ENCODE results near the gene NME7. TPM values are rescaled to one million over a fixed set of nuclear protein-coding genes. Genes with fewer than 3 reads are reported as not detected.
A peak's percentile ranks its signal among the peaks of the same experiment; 100 is the strongest.

Gene NME7
- total and polyA plus RNA-seq, 12 donors, result 5.5 to 18.9 (median 10.5) TPM

- no peaks in the 10 kb centered on the region for H3K27me3 ChIP-seq
- intact Hi-C loops (cut with DNase I), result loop anchor here in 1 of 10 donors (5.0 kb wide), 1 partner anchor 120 kb away; the partner anchor contains the start of gene SLC19A2
- DNase-seq (no peak), ATAC-seq (peak in 4 of 8 donors; percentile 0 to 25 (median 11))
- peaks cover 0 to 34% (median 18%) of the 10 kb centered on the region in 9 donors for H3K4me1 ChIP-seq
- TF ChIP-seq CTCF (IDR thresholded peaks at IDR 0.05), result no peak
- WGBS, 2 donors, result 8 to 10% methylated on average over 15 of the region's 15 CpGs
- no peaks in the 10 kb centered on the region for H3K9me3 ChIP-seq
- peak overlapping the region in 8 of 10 donors; percentile 50 to 95 (median 86) for H3K27ac ChIP-seq
- H3K4me3 ChIP-seq, result peak overlapping the region; percentile 46 to 84 (median 72)
- peaks cover 0 to 27% (median 0%) of the 10 kb centered on the region in 9 donors for H3K36me3 ChIP-seq
Measured at GRCh38 chr1:169367096-169367685, 406 bp downstream of the NME7 start.

- peaks cover 0 to 5% (median 0%) of the 10 kb centered on the region in 9 donors for H3K36me3 ChIP-seq
- H3K27me3 ChIP-seq, result no peaks in the 10 kb centered on the region
- H3K9me3 ChIP-seq, result no peaks in the 10 kb centered on the region
- no peak overlapping the region for H3K27ac ChIP-seq
- DNase-seq (no peak), ATAC-seq (no peak)
- peaks cover 0 to 22% (median 18%) of the 10 kb centered on the region in 9 donors for H3K4me1 ChIP-seq
- intact Hi-C loops (cut with DNase I), result loop anchor here in 1 of 10 donors (5.0 kb wide), 1 partner anchor 122 kb away; the partner anchor contains the start of gene SLC19A2
- no peak for TF ChIP-seq CTCF (IDR thresholded peaks at IDR 0.05)
- 95 to 99% methylated on average over 2 of the region's 2 CpGs for WGBS, 2 donors
- H3K4me3 ChIP-seq, result no peak overlapping the region
Measured at GRCh38 chr1:169364948-169365347, 2.6 kb downstream of the NME7 start.

GRCh38 chr1:169363046-169363730 is 4.4 kb downstream of the NME7 start:
- no peak for ATAC-seq
- intact Hi-C loops (cut with DNase I), result no loop called here
- no peaks in the 10 kb centered on the region for H3K27me3 ChIP-seq
- peaks cover 0 to 10% (median 7%) of the 10 kb centered on the region in 9 donors for H3K4me1 ChIP-seq
- TF ChIP-seq CTCF (IDR thresholded peaks at IDR 0.05), result no peak
- no peak overlapping the region for H3K4me3 ChIP-seq
- 88 to 93% methylated on average over 5 of the region's 5 CpGs for WGBS, 2 donors
- H3K9me3 ChIP-seq, result no peaks in the 10 kb centered on the region
- DNase-seq, result no peak
- no peaks in the 10 kb centered on the region for H3K36me3 ChIP-seq
- no peak overlapping the region for H3K27ac ChIP-seq

GRCh38 chr1:169361281-169361680 is 6.3 kb downstream of the NME7 start:
- Histone ChIP-seq H3K4me3 (no peak overlapping the region), H3K4me1 (peaks cover 0 to under 1% (median 0%) of the 10 kb centered on the region in 9 donors), H3K36me3 (no peaks in the 10 kb centered on the region), H3K27ac (no peak overlapping the region), H3K9me3 (no peaks in the 10 kb centered on the region), H3K27me3 (no peaks in the 10 kb centered on the region)
- DNase-seq, result no peak
- intact Hi-C loops (cut with DNase I), result no loop called here
- TF ChIP-seq CTCF (IDR thresholded peaks at IDR 0.05), result no peak
- WGBS, 2 donors, result 93 to 94% methylated on average over 7 of the region's 7 CpGs
- no peak for ATAC-seq
